ENCODE data around the gene SYT14. TPM values are rescaled to one million over a fixed set of nuclear protein-coding genes. Genes with fewer than 3 reads are reported as not detected.

The SYT14 gene
- total RNA-seq, 1 donor from 2014 or later = not detected

DNA sequence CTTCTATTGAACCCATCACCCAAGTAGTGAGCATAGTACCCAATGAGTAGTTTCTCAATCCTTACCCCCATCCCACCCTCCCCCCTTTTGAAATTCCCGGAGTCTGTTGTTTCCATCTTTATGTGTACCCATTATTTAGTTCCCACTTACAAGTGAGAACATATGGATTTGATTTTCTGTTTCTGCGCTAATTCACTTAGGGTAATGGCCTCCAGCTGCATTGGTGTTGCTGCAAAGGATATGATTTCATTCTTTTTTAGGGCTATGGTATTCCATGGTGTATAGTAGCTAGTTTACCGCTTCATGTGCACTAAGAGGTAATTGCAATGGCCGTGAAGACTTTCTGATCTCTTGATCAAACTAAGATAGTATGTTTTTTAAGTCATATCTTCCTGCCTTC is 187.1 kb downstream of the SYT14 start:
- TF ChIP-seq, protein P1, sequence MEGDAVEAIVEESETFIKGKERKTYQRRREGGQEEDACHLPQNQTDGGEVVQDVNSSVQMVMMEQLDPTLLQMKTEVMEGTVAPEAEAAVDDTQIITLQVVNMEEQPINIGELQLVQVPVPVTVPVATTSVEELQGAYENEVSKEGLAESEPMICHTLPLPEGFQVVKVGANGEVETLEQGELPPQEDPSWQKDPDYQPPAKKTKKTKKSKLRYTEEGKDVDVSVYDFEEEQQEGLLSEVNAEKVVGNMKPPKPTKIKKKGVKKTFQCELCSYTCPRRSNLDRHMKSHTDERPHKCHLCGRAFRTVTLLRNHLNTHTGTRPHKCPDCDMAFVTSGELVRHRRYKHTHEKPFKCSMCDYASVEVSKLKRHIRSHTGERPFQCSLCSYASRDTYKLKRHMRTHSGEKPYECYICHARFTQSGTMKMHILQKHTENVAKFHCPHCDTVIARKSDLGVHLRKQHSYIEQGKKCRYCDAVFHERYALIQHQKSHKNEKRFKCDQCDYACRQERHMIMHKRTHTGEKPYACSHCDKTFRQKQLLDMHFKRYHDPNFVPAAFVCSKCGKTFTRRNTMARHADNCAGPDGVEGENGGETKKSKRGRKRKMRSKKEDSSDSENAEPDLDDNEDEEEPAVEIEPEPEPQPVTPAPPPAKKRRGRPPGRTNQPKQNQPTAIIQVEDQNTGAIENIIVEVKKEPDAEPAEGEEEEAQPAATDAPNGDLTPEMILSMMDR (IDR thresholded peaks at IDR 0.05) = no peak
- Mint-ChIP-seq H3K27me3 (no peaks in the 10 kb centered on the region), H3K27ac (no peak overlapping the region), H3K9me3 (no peaks in the 10 kb centered on the region), H3K4me3 (no peak overlapping the region), H3K4me1 (no peaks in the 10 kb centered on the region), H3K36me3 (ENCODE audit: low read depth) (no peaks in the 10 kb centered on the region)
- no peak for DNase-seq
- ATAC-seq (ENCODE audit: low read depth) = no peak
- POLR2A ChIA-PET = no interaction called here
- CTCF ChIA-PET = no interaction called here
- intact Hi-C loops (cut with micrococcal nuclease) = no loop called here

DNA sequence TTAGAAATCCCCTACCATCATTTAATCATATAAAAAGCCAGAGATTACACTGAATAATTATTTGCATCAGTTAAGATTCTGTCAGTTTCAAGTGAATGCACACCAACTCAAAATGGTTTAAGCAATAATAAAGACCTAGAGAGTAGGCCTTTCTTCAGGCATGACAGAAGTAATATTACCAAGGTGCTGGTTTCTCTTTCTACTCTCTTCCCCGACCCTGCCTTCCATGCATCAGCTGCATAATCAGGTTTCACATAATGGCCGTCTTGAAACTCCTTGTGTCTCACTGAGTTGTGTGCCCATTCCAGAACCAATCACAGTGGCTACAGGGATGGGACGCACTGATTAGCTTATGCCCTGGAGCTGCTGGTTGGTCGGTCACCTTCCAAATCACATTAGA is 191.1 kb downstream of the SYT14 start:
- H3K36me3 Mint-ChIP-seq (ENCODE audit: low read depth) = no peaks in the 10 kb centered on the region
- H3K4me3 Mint-ChIP-seq = no peak overlapping the region
- POLR2A ChIA-PET = no interaction called here
- TF ChIP-seq, protein P1 (IDR thresholded peaks at IDR 0.05) = no peak
- no peaks in the 10 kb centered on the region for H3K27me3 Mint-ChIP-seq
- H3K9me3 Mint-ChIP-seq = no peaks in the 10 kb centered on the region
- H3K27ac Mint-ChIP-seq = no peak overlapping the region
- CTCF ChIA-PET = no interaction called here
- no peaks in the 10 kb centered on the region for H3K4me1 Mint-ChIP-seq
- DNase-seq (no peak), ATAC-seq (ENCODE audit: low read depth) (no peak)
- intact Hi-C loops (cut with micrococcal nuclease) = no loop called here

DNA sequence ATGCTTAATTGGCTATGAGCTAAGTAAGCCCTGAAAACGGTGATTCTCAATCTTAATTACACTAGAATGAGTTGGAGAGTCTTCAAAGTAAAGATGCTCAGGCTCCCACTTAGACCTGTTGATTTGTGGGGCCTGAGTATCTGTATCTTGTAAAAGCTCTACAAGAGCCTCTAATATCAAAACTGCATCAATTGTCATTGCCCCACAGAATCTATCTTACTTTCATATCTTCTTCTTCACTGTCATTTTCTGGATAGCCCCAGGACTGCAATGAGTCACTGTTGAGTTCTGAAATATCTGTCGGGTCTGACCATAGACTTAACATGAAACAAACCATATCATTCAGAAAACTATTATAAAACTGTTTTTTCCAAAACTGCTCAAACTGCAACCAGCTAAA is 191.7 kb downstream of the SYT14 start:
- ATAC-seq (ENCODE audit: low read depth) (no peak), DNase-seq (no peak)
- TF ChIP-seq, protein P1 (IDR thresholded peaks at IDR 0.05) = no peak
- POLR2A ChIA-PET = no interaction called here
- CTCF ChIA-PET = no interaction called here
- H3K9me3 Mint-ChIP-seq = no peaks in the 10 kb centered on the region
- H3K27ac Mint-ChIP-seq = no peak overlapping the region
- H3K36me3 Mint-ChIP-seq (ENCODE audit: low read depth) = no peaks in the 10 kb centered on the region
- H3K4me1 Mint-ChIP-seq = no peaks in the 10 kb centered on the region
- intact Hi-C loops (cut with micrococcal nuclease) = no loop called here
- no peak overlapping the region for H3K4me3 Mint-ChIP-seq
- H3K27me3 Mint-ChIP-seq = no peaks in the 10 kb centered on the region

DNA sequence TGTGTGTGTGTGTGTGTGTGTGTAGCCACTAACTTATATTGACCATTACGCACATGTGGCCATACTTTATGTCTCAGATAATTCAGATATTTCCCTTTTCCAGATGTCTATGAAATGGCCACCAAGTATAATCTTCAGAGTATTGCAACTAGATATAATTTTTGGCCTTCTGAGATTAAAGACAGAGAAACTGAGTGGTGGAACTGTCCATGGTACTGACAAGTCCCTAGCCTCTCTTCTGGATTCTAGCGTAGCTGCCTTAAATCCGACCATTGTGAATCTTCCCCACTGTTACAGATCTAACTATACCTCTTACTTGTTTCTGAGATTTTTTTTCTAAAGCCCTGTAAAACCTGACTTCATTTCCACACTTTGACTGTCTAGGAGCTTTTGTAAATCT is 194.6 kb downstream of the SYT14 start:
- H3K4me3 Mint-ChIP-seq = no peak overlapping the region

DNA sequence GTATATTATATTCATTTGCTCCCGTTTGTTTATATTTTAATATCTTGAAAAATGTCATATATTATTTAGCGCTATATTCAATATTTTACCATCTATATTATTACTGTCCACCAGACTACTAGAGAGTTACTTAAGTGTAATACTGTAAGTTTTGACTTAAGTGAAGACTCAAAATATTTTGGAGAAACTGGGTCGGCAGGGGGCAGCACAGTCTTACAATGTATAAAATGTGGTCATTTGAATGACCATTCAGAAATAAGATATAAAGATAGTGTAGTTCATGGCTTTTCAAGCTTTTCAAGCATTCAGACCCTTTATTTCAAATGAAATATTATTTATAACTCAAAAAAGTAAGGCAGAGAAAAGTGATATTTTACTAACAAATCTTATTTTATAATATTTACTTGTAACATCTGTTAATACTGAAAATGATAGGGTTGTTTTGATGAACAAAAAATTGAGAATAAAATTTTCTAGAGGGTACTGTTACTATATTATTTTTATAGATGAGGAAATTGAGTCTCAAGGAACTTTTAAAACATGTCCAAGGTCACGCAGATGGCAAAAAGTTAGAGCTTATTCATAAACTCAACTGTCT is 205.5 kb downstream of the SYT14 start:
- TF ChIP-seq, protein P1 (IDR thresholded peaks at IDR 0.05) = no peak
- peaks cover 18% of the 10 kb centered on the region for H3K27me3 Mint-ChIP-seq
- ChIA-PET POLR2A (no interaction called here), CTCF (interaction anchor here (1.0 to 4.6 kb wide), 4 partner anchors 166 to 992 kb away, joined by 3 to 28 read pairs (median 10); no protein-coding TSS in a partner anchor)
- H3K36me3 Mint-ChIP-seq (ENCODE audit: low read depth) = no peaks in the 10 kb centered on the region
- no peak overlapping the region for H3K27ac Mint-ChIP-seq
- intact Hi-C loops (cut with micrococcal nuclease) = loop anchor here (1.0 to 2.0 kb wide), 3 partner anchors 168 to 991 kb away; partner anchors contain the start of gene KCNH1
- H3K4me1 Mint-ChIP-seq = no peaks in the 10 kb centered on the region
- ATAC-seq (ENCODE audit: low read depth) (no peak), DNase-seq (peak; percentile 16)
- H3K9me3 Mint-ChIP-seq = no peaks in the 10 kb centered on the region
- no peak overlapping the region for H3K4me3 Mint-ChIP-seq

More for the DNA sequence above, 194.6 kb downstream of the SYT14 start:
- Mint-ChIP-seq H3K4me1 (no peaks in the 10 kb centered on the region), H3K27ac (no peak overlapping the region), H3K9me3 (no peaks in the 10 kb centered on the region), H3K36me3 (ENCODE audit: low read depth) (no peaks in the 10 kb centered on the region), H3K27me3 (peaks cover 2% of the 10 kb centered on the region)
- DNase-seq = no peak
- intact Hi-C loops (cut with micrococcal nuclease) = no loop called here
- TF ChIP-seq, protein P1 (IDR thresholded peaks at IDR 0.05) = no peak
- ATAC-seq (ENCODE audit: low read depth) = no peak
- ChIA-PET POLR2A (no interaction called here), CTCF (interaction anchor here (2.0 kb wide), 1 partner anchor 267 kb away, joined by 5 read pairs; no protein-coding TSS in a partner anchor)
